ENCODE results near the gene SLA2. TPM values are rescaled to one million over a fixed set of nuclear protein-coding genes. Genes with fewer than 3 reads are reported as not detected.

SLA2 gene
- total and polyA plus RNA-seq, 2 of the 8 experiments (the other 6 are each of a cell fraction or from before 2014, with no cell fraction given) = 0.18 TPM; not detected in 1

DNA sequence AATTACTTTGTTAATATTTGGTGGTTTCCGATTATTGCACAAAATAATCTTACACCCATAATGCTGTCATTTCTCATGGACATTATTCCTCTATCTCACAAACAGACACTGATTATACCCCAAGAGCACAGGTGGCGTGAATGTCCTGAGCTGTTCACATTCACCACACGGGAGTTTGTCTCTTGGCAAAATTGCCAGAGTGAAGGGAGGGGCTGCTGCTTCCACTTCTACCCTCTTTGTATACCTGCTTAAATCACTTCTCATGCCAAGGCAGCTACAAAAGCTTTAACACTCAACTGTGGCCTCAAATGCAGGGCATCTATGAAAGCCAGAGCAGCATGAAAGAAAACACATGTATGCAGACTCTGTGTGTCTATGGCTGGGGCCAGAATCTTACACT, 41.9 kb upstream of the SLA2 start (continued):
- TF ChIP-seq, protein P1, sequence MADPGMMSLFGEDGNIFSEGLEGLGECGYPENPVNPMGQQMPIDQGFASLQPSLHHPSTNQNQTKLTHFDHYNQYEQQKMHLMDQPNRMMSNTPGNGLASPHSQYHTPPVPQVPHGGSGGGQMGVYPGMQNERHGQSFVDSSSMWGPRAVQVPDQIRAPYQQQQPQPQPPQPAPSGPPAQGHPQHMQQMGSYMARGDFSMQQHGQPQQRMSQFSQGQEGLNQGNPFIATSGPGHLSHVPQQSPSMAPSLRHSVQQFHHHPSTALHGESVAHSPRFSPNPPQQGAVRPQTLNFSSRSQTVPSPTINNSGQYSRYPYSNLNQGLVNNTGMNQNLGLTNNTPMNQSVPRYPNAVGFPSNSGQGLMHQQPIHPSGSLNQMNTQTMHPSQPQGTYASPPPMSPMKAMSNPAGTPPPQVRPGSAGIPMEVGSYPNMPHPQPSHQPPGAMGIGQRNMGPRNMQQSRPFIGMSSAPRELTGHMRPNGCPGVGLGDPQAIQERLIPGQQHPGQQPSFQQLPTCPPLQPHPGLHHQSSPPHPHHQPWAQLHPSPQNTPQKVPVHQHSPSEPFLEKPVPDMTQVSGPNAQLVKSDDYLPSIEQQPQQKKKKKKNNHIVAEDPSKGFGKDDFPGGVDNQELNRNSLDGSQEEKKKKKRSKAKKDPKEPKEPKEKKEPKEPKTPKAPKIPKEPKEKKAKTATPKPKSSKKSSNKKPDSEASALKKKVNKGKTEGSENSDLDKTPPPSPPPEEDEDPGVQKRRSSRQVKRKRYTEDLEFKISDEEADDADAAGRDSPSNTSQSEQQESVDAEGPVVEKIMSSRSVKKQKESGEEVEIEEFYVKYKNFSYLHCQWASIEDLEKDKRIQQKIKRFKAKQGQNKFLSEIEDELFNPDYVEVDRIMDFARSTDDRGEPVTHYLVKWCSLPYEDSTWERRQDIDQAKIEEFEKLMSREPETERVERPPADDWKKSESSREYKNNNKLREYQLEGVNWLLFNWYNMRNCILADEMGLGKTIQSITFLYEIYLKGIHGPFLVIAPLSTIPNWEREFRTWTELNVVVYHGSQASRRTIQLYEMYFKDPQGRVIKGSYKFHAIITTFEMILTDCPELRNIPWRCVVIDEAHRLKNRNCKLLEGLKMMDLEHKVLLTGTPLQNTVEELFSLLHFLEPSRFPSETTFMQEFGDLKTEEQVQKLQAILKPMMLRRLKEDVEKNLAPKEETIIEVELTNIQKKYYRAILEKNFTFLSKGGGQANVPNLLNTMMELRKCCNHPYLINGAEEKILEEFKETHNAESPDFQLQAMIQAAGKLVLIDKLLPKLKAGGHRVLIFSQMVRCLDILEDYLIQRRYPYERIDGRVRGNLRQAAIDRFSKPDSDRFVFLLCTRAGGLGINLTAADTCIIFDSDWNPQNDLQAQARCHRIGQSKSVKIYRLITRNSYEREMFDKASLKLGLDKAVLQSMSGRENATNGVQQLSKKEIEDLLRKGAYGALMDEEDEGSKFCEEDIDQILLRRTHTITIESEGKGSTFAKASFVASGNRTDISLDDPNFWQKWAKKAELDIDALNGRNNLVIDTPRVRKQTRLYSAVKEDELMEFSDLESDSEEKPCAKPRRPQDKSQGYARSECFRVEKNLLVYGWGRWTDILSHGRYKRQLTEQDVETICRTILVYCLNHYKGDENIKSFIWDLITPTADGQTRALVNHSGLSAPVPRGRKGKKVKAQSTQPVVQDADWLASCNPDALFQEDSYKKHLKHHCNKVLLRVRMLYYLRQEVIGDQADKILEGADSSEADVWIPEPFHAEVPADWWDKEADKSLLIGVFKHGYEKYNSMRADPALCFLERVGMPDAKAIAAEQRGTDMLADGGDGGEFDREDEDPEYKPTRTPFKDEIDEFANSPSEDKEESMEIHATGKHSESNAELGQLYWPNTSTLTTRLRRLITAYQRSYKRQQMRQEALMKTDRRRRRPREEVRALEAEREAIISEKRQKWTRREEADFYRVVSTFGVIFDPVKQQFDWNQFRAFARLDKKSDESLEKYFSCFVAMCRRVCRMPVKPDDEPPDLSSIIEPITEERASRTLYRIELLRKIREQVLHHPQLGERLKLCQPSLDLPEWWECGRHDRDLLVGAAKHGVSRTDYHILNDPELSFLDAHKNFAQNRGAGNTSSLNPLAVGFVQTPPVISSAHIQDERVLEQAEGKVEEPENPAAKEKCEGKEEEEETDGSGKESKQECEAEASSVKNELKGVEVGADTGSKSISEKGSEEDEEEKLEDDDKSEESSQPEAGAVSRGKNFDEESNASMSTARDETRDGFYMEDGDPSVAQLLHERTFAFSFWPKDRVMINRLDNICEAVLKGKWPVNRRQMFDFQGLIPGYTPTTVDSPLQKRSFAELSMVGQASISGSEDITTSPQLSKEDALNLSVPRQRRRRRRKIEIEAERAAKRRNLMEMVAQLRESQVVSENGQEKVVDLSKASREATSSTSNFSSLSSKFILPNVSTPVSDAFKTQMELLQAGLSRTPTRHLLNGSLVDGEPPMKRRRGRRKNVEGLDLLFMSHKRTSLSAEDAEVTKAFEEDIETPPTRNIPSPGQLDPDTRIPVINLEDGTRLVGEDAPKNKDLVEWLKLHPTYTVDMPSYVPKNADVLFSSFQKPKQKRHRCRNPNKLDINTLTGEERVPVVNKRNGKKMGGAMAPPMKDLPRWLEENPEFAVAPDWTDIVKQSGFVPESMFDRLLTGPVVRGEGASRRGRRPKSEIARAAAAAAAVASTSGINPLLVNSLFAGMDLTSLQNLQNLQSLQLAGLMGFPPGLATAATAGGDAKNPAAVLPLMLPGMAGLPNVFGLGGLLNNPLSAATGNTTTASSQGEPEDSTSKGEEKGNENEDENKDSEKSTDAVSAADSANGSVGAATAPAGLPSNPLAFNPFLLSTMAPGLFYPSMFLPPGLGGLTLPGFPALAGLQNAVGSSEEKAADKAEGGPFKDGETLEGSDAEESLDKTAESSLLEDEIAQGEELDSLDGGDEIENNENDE (IDR thresholded peaks at IDR 0.05; ENCODE audit: insufficient replicate concordance, low read length) = no peak
- TF ChIP-seq SIX5 (IDR thresholded peaks at IDR 0.05; ENCODE audit: low read depth, low read length) (no peak), ZNF274 (IDR thresholded peaks at IDR 0.05; ENCODE audit: borderline replicate concordance, extremely low read depth, low read length) (no peak), RBBP5 (IDR thresholded peaks at IDR 0.05; ENCODE audit: borderline replicate concordance, low read depth, low read length) (no peak), EZH2 (IDR thresholded peaks at IDR 0.05; ENCODE audit: low read depth, low read length, severe bottlenecking) (no peak), CBX5 (IDR thresholded peaks at IDR 0.05; ENCODE audit: low read depth, low read length) (no peak), TCF12 (IDR thresholded peaks at IDR 0.05; ENCODE audit: low read depth, low read length) (no peak), E2F6 (IDR thresholded peaks at IDR 0.05) (no peak), POU5F1 (IDR thresholded peaks at IDR 0.05; ENCODE audit: low read depth, low read length) (no peak), SP2 (IDR thresholded peaks at IDR 0.05; ENCODE audit: low read length) (no peak), HDAC2 (IDR thresholded peaks at IDR 0.05; ENCODE audit: borderline replicate concordance in 1 of 2, low read depth in 2 of 2, low read length in 2 of 2) (no peak)
